GM19035 (cell line): Measurements from ENCODE around the gene TST.

ENCODE experiments used
- ATAC-seq: cut with Tn5 transposase; IDR thresholded peaks from one replicate; pipeline ENCODE4 v1.9.1; 2021; ENCODE audit not compliant: unreplicated experiment

Gene TST

GRCh38 chr22:37054056-37054395, 34.8 kb upstream of the TST start:
- ATAC-seq, result no peak

GRCh38 chr22:37053310-37054055, 34.2 kb upstream of the TST start:
- ATAC-seq, result no peak

DNA sequence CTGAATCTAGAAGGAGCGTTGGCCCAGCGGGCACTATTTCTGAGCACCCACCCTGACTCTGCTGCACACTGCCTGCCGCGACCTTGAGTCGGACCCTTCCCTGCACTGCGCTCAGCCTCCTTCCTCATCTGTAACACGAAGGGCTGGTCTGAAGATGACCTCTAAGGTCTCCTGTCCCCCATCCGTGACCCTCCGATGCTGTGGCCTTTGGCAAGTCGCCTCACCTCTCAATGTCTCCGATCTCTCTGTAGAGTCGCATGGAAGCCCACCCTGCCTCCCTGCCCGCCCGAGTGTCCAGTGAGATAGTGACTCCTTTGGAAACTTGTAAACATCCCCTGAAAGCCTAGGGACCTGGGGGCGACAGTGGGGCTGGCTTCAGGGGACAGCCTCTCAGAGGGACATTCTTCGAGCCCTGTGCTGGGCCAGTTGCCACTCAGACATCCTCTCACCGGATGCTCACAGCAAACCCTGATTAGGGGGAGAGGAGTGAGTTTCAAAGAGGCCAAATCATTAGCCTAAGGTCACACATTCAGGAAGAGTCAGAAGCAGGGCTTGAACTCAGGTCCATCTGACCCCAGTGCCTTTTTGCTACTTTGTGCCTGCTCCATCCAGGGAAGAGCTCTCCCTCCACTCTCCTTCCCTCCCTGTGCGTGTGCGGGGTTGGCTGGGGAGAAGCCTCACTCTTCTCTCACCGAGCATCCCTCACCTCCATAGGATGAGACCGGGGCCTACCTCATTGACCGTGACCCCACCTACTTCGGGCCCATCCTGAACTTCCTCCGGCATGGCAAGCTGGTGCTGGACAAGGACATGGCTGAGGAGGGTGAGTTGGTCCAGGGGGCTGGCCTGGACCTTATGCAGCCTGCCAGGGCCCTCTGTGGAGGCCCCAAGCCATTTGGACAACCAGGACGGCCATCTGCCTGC, 33.4 kb upstream of the TST start:
- ATAC-seq, result no peak

DNA sequence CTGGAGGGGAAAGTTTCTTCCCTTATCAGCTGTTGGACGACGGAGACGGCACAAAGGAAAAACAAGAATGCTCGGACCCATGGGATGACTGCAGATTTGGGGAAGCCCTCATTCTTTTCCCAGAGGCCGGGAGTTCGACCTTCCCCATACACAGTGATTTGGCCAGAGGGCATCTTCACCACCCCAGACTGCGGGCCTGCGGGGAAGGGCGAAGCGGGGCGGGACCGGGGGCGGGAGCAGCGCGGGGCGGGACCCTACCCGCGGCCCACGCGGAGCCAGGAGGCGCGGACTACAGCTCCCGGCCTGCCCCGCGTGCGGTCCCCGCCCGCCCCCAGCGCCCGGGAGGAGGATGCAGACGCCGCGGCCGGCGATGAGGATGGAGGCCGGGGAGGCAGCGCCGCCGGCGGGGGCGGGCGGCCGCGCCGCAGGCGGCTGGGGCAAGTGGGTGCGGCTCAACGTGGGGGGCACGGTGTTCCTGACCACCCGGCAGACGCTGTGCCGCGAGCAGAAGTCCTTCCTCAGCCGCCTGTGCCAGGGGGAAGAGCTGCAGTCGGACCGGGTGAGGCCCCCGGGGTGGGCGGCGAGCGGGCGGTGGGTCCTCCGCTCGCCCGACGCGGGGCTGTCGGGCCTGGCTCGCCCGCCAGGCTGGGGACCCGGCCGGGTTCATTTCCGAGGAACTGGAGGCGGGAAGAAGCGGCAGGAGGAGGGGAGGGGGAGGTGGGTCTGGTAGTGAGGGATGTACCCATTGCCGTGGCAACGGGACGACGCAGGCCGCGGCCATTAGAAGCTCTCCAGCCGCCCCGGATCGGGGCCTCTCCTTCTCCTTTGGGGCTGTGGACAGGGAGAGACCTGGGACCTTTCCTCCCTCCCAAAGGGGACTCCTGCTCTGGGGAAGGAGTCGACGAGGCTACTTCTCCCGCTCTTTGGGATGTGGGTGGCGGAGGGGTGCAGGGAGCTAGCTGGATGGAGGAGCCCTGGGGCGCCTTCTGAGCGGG, 32.4 kb upstream of the TST start, which contains the start of gene KCTD17:
TSS of gene KCTD17 (plus strand) at position 352 of the 995 bp plus-strand sequence. CDS start at position 371, 19 bp downstream.
- peak; percentile 76 for ATAC-seq

- no peak for ATAC-seq
These were observed 31.7 kb upstream of the TST start for GRCh38 chr22:37050913-37051312.

- ATAC-seq, result no peak
These were observed 30.0 kb upstream of the TST start for GRCh38 chr22:37049224-37049623.

DNA sequence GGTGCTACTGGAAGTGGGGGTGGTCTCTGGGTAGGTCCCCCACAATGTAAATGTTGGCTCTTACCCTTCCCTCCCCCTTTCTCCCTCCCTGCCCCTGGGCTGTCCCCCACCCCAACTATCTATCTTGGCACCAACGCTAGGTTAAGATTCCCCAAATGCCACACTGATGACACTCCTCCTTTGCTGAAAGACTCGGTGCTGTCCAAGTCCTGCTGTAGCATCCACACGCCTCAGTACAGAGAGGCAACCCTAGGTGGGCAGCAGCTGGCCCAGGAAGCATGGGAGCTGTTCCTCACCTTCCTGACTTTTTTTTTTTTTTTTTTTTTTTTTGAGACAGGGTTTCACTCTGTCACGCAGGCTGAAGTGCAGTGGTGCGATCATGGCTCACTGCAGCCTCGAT, 28.9 kb upstream of the TST start:
- ATAC-seq, result no peak

DNA sequence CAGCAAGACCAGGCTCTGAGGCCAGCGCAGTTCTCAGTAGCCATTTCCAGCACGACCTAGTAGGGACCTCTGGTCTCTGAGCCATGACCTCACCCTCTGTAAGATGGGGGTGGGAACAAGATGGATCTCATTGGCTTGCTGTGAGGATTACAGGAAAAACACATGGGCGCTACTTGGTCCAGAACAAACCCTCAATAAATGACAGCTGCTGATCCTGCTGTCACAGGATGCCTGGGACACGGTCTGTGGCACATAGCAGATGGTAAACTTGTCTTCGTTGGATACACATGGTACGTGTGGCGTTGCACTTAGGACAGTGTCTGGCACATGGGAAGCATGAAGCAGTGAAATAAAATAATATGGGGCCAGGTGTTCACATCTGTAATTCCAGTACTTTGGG, 27.8 kb upstream of the TST start:
- ATAC-seq, result no peak

- ATAC-seq, result no peak
These were observed 27.3 kb upstream of the TST start for GRCh38 chr22:37046589-37046988.

GRCh38 chr22:37045958-37046357, 26.7 kb upstream of the TST start:
- ATAC-seq, result no peak

- ATAC-seq, result no peak
These were observed 25.7 kb upstream of the TST start for GRCh38 chr22:37044634-37045625.

DNA sequence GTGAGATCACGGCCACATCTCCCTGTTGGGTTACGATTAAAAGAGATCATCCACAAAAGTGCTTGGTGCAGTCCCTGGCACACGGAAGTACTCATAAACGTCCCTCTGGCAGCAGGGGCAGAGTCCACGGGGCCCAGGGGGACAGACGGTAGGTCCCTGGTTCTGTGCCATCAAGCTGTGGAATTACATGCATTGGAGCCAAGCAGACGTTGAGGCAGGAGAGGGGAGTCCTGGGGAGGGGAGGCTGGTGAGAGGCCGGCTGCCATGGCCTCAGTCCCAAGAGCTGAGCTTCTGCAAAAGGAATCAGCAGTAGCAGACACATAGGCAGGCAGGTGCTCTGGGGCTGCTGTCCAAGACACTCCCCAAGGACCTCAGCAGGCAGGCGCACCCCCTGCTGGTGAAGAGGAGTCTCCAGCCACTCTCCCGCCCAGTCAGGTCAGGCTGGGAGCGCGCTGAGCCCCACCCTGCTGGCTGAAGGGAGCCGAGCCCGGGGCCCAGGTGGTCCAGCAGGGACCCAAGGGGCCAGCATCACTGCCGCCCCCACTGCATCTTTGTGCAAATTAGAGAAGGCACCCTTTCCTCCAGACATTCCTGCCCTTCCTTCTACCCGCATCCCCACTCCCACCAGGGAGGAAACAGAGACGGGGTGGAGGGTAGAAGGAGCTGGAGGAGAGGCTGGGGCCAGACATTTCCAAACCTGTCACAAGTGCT, 24.7 kb upstream of the TST start:
- ATAC-seq, result no peak

DNA sequence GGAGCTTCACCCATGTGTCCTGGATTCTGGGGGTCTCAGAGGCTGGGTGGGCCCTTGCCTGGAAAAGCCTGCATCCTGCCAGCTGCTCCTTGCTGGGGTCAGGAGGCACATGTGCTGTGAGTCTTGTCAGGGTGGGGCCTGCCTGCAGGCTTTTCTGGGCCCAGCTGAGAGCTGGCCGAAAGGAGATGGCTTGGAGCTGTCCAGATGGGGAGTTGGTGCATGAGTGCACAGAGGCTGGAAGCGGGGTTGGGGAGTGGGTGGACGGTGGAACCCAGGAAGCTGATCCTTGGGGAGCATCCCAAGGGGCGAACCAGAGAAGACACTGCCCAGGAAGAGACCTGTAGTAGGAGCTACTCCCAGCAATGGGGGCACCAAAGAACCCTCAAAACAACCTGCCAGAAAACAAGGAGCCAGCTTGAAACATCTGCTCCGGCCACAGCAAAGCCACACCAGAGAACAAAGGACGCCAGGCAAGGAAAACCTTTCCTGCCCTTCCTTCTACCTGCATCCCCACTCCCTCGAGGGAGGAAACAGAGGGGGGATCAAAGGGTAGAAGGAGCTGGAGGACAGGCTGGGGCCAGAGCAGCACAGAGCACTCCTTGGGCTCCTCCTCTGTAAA, 24.1 kb upstream of the TST start:
- no peak for ATAC-seq

- no peak for ATAC-seq
These were observed 20.2 kb upstream of the TST start for GRCh38 chr22:37039466-37039865.

DNA sequence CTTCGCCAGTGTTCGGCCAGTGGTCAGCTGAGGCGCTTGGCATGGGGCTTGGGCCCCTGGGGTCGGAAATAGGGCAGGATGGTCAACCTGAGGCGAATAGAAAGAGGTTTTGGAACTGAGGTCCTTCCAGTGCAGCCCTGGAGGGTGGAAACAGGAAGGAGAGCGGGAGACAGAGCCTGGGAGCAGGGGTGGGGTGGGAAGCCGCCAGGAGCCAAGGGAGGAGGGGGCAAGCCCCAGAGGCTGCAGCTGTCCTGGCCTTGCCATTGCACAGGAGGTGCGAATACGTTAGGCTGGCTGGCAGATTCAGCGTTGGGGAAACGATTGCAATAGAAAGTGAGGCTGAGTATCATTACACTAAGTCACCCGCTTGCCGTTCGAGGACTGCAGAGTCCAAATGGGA, 18.4 kb upstream of the TST start:
- ATAC-seq, result no peak

GRCh38 chr22:37036655-37037377, 17.6 kb upstream of the TST start:
- no peak for ATAC-seq

GRCh38 chr22:37033605-37034430, 14.6 kb upstream of the TST start:
- no peak for ATAC-seq
